ENCODE data around the gene VPS26B.

- TF ChIP-seq EZH2 (IDR thresholded peaks at IDR 0.05; ENCODE audit: low read depth, unreplicated experiment) (no peak), EZH2phosphoT487 (IDR thresholded peaks at IDR 0.05; ENCODE audit: unreplicated experiment) (no peak), ETS1 (IDR thresholded peaks at IDR 0.05) (no peak), CTCF (conservative IDR thresholded peaks at IDR 0.05; ENCODE audit: low read depth in 2 of 2) (no peak), POLR2AphosphoS5 (IDR thresholded peaks at IDR 0.05; ENCODE audit: low read depth) (no peak), JUNB (IDR thresholded peaks at IDR 0.05; ENCODE audit: unreplicated experiment) (no peak), REST (IDR thresholded peaks at IDR 0.05; ENCODE audit: unreplicated experiment) (no peak), ZNF331 (CRISPR knock-in tag; IDR thresholded peaks at IDR 0.05; ENCODE audit: low read depth) (no peak), ZNF462 (CRISPR knock-in tag; IDR thresholded peaks at IDR 0.05) (no peak), ZNF114 (CRISPR knock-in tag; IDR thresholded peaks at IDR 0.05) (no peak), CREB1 (CRISPR knock-in tag; IDR thresholded peaks at IDR 0.05; ENCODE audit: low read depth) (no peak)
These were observed 48.2 kb upstream of the VPS26B start for GRCh38 chr11:134176284-134176683.
